GM21390 (cell line): ENCODE data around the gene FAM83F.

ENCODE experiments used
- ATAC-seq: cut with Tn5 transposase; IDR thresholded peaks from one replicate; pipeline ENCODE4 v1.9.1; 2021; ENCODE audit not compliant: unreplicated experiment

FAM83F gene

GRCh38 chr22:39965748-39966147 lies 29.0 kb upstream of the FAM83F start:
- ATAC-seq = no peak

GRCh38 chr22:39966470-39966869 lies 28.3 kb upstream of the FAM83F start:
- ATAC-seq = no peak

- no peak for ATAC-seq
These were observed 27.5 kb upstream of the FAM83F start for GRCh38 chr22:39967103-39967829.

- ATAC-seq = no peak
These were observed 26.5 kb upstream of the FAM83F start for GRCh38 chr22:39967996-39968972.

GRCh38 chr22:39970742-39971141 lies 24.0 kb upstream of the FAM83F start:
- no peak for ATAC-seq

- ATAC-seq = no peak
These were observed 22.1 kb upstream of the FAM83F start for GRCh38 chr22:39972641-39973040.

GRCh38 chr22:39973656-39974055 lies 21.1 kb upstream of the FAM83F start:
- no peak for ATAC-seq

GRCh38 chr22:39974065-39974464 lies 20.7 kb upstream of the FAM83F start:
- no peak for ATAC-seq

GRCh38 chr22:39979048-39979447 lies 15.7 kb upstream of the FAM83F start:
- ATAC-seq = no peak

GRCh38 chr22:39979458-39979857 lies 15.3 kb upstream of the FAM83F start:
- ATAC-seq = no peak

- ATAC-seq = no peak
These were observed 14.2 kb upstream of the FAM83F start for GRCh38 chr22:39980596-39980995.

- ATAC-seq = no peak
These were observed 11.4 kb upstream of the FAM83F start for GRCh38 chr22:39983346-39983745.

GRCh38 chr22:39984006-39984405 lies 10.7 kb upstream of the FAM83F start:
- ATAC-seq = no peak

GRCh38 chr22:39984746-39985145 lies 10.0 kb upstream of the FAM83F start:
- ATAC-seq = no peak

- no peak for ATAC-seq
These were observed 9.2 kb upstream of the FAM83F start for GRCh38 chr22:39985383-39986035.

GRCh38 chr22:39988386-39989114 lies 6.2 kb upstream of the FAM83F start:
- ATAC-seq = no peak

GRCh38 chr22:39989633-39990032 lies 5.1 kb upstream of the FAM83F start:
- ATAC-seq = no peak

- ATAC-seq = no peak
These were observed 4.1 kb upstream of the FAM83F start for GRCh38 chr22:39990686-39991085.

GRCh38 chr22:39991159-39991860 lies 3.4 kb upstream of the FAM83F start:
- no peak for ATAC-seq

- no peak for ATAC-seq
These were observed 2.5 kb upstream of the FAM83F start for GRCh38 chr22:39992088-39992826.
